GM23338 (cell line): ENCODE data around the gene PRPF31. TPM values are rescaled to one million over a fixed set of nuclear protein-coding genes. Genes with fewer than 3 reads are reported as not detected.

ENCODE experiments used
- ATAC-seq: fragments of 200-7000 bp; cut with Tn5 transposase; 3 replicates; pipeline ENCODE4 v1.9.1; 2020
- DNase-seq: peaks from one replicate; pipeline ENCODE4 v3.0.0-alpha.2; 2015; ENCODE audit warnings: low spot score
- H2AFZ ChIP-seq: fragments of 200-600 bp; sonication (generic); 2 replicates; pipeline ENCODE4 v1.8.0; 2016; ENCODE audit warnings: antibody characterized with exemption, mild to moderate bottlenecking, moderate library complexity
- H3F3A ChIP-seq: fragments of 200-600 bp; sonication (generic); replicated peaks from 2 replicates; pipeline ENCODE4 v1.8.0; 2017; ENCODE audit warnings: antibody characterized with exemption, mixed run types, low read depth
- H3K27ac ChIP-seq: fragments of 200-600 bp; sonication (generic); 2 replicates; pipeline ENCODE4 v1.6.1; 2016; ENCODE audit warnings: low read depth
- H3K27me3 ChIP-seq: fragments of 200-600 bp; sonication (generic); 2 replicates; pipeline ENCODE4 v1.8.0; 2016; ENCODE audit warnings: mild to moderate bottlenecking, mixed run types, moderate library complexity; ENCODE audit not compliant: insufficient read depth
- H3K36me3 ChIP-seq: fragments of 200-600 bp; sonication (generic); 2 replicates; pipeline ENCODE4 v1.8.0; 2016; ENCODE audit warnings: mild to moderate bottlenecking; ENCODE audit not compliant: insufficient read depth
- H3K4me1 ChIP-seq: fragments of 200-600 bp; sonication (generic); 2 replicates; pipeline ENCODE4 v1.8.0; 2016; ENCODE audit warnings: mild to moderate bottlenecking, moderate library complexity; ENCODE audit not compliant: insufficient read depth
- H3K4me2 ChIP-seq: fragments of 200-600 bp; sonication (generic); 2 replicates; pipeline ENCODE4 v1.7.1; 2017; ENCODE audit warnings: mixed run types
- H3K4me3 ChIP-seq: fragments of 200-600 bp; sonication (generic); 2 replicates; pipeline ENCODE4 v1.6.1; 2016; ENCODE audit warnings: mixed run types
- H3K79me2 ChIP-seq: fragments of 200-600 bp; sonication (generic); replicated peaks from 2 replicates; pipeline ENCODE4 v1.8.0; 2017; ENCODE audit warnings: mild to moderate bottlenecking; ENCODE audit not compliant: insufficient read depth
- H3K9me2 ChIP-seq: fragments of 200-600 bp; sonication (generic); 2 replicates; pipeline ENCODE4 v1.8.0; 2017; ENCODE audit not compliant: insufficient read depth
- H4K20me1 ChIP-seq: fragments of 200-600 bp; sonication (generic); replicated peaks from 2 replicates; pipeline ENCODE4 v1.8.0; 2017; ENCODE audit warnings: mild to moderate bottlenecking; ENCODE audit not compliant: insufficient read depth
- H3K27ac Mint-ChIP-seq: 2 replicates; pipeline ENCODE4 v1.8.0; 2020; ENCODE audit warnings: inconsistent platforms, mild to moderate bottlenecking, moderate library complexity, mixed read lengths
- H3K27me3 Mint-ChIP-seq: 3 replicates; pipeline ENCODE4 v1.8.0; 2022; ENCODE audit warnings: low read depth, mild to moderate bottlenecking, moderate library complexity, mixed read lengths, inconsistent platforms; ENCODE audit not compliant: insufficient read depth, poor library complexity
- H3K36me3 Mint-ChIP-seq: 3 replicates; pipeline ENCODE4 v1.8.0; 2021; ENCODE audit warnings: low read depth, mild to moderate bottlenecking, inconsistent platforms, moderate library complexity, mixed read lengths
- H3K4me1 Mint-ChIP-seq: 3 replicates; pipeline ENCODE4 v1.8.0; 2020; ENCODE audit warnings: mild to moderate bottlenecking, inconsistent platforms, mixed read lengths
- H3K4me3 Mint-ChIP-seq: 3 replicates; pipeline ENCODE4 v1.8.0; 2021; ENCODE audit warnings: moderate library complexity, mild to moderate bottlenecking, inconsistent platforms, mixed read lengths
- H3K9me3 Mint-ChIP-seq: 3 replicates; pipeline ENCODE4 v1.8.0; 2020; ENCODE audit warnings: moderate library complexity, mild to moderate bottlenecking, inconsistent platforms, mixed read lengths
- ETS1 ChIP-seq: IDR thresholded peaks from 2 replicates; pipeline ENCODE4 v1.6.1; 2016; ENCODE audit warnings: antibody characterized with exemption
- EZH2 ChIP-seq: fragments of 200-600 bp; sonication (generic); IDR thresholded peaks from one replicate; pipeline ENCODE4 v1.8.0; 2017; ENCODE audit warnings: antibody characterized with exemption, mild to moderate bottlenecking, low read depth; ENCODE audit not compliant: unreplicated experiment
- NANOG ChIP-seq: IDR thresholded peaks from 2 replicates; pipeline ENCODE4 v1.6.1; 2016; ENCODE audit warnings: antibody characterized with exemption, borderline replicate concordance
- STAT1 ChIP-seq: IDR thresholded peaks from one replicate; pipeline ENCODE4 v1.6.1; 2016; ENCODE audit warnings: antibody characterized with exemption; ENCODE audit not compliant: unreplicated experiment
- ZNF114 ChIP-seq: fragments of 250-450 bp; sonication (Bioruptor Pico); IDR thresholded peaks from 2 replicates; pipeline ENCODE4 v1.5.0; 2020; ENCODE audit warnings: mild to moderate bottlenecking, moderate library complexity
- ZNF331 ChIP-seq: fragments of 250-450 bp; sonication (Bioruptor Pico); IDR thresholded peaks from 2 replicates; pipeline ENCODE4 v1.5.0; 2020; ENCODE audit warnings: low read depth, mild to moderate bottlenecking, moderate library complexity
- polyA plus RNA-seq: library from polyadenylated mRNA; unstranded; fragments of >200 nt; fragmentation: Nextera tagmentation; extraction: Ambion mirVana; gene quantifications from 2 replicates; pipeline ENCODE4 v1.2.1, GENCODE V29; 2016
- total RNA-seq: library from RNA; depleted of rRNA; stranded (reverse); fragments of >200 nt; shearing (Covaris generic); gene quantifications from 2 replicates; pipeline ENCODE4 v1.2.3, GENCODE V29; 2014
- TF ChIP-seq, protein P1 (sequence below): fragments of 250-450 bp; sonication (Bioruptor Pico); IDR thresholded peaks from 2 replicates; pipeline ENCODE4 v1.5.0; 2020; ENCODE audit warnings: mild to moderate bottlenecking, moderate library complexity

PRPF31 gene
- total and polyA plus RNA-seq, 2 experiments from 2014 or later = 83.3 to 94.2 TPM

- TF ChIP-seq, protein P1, sequence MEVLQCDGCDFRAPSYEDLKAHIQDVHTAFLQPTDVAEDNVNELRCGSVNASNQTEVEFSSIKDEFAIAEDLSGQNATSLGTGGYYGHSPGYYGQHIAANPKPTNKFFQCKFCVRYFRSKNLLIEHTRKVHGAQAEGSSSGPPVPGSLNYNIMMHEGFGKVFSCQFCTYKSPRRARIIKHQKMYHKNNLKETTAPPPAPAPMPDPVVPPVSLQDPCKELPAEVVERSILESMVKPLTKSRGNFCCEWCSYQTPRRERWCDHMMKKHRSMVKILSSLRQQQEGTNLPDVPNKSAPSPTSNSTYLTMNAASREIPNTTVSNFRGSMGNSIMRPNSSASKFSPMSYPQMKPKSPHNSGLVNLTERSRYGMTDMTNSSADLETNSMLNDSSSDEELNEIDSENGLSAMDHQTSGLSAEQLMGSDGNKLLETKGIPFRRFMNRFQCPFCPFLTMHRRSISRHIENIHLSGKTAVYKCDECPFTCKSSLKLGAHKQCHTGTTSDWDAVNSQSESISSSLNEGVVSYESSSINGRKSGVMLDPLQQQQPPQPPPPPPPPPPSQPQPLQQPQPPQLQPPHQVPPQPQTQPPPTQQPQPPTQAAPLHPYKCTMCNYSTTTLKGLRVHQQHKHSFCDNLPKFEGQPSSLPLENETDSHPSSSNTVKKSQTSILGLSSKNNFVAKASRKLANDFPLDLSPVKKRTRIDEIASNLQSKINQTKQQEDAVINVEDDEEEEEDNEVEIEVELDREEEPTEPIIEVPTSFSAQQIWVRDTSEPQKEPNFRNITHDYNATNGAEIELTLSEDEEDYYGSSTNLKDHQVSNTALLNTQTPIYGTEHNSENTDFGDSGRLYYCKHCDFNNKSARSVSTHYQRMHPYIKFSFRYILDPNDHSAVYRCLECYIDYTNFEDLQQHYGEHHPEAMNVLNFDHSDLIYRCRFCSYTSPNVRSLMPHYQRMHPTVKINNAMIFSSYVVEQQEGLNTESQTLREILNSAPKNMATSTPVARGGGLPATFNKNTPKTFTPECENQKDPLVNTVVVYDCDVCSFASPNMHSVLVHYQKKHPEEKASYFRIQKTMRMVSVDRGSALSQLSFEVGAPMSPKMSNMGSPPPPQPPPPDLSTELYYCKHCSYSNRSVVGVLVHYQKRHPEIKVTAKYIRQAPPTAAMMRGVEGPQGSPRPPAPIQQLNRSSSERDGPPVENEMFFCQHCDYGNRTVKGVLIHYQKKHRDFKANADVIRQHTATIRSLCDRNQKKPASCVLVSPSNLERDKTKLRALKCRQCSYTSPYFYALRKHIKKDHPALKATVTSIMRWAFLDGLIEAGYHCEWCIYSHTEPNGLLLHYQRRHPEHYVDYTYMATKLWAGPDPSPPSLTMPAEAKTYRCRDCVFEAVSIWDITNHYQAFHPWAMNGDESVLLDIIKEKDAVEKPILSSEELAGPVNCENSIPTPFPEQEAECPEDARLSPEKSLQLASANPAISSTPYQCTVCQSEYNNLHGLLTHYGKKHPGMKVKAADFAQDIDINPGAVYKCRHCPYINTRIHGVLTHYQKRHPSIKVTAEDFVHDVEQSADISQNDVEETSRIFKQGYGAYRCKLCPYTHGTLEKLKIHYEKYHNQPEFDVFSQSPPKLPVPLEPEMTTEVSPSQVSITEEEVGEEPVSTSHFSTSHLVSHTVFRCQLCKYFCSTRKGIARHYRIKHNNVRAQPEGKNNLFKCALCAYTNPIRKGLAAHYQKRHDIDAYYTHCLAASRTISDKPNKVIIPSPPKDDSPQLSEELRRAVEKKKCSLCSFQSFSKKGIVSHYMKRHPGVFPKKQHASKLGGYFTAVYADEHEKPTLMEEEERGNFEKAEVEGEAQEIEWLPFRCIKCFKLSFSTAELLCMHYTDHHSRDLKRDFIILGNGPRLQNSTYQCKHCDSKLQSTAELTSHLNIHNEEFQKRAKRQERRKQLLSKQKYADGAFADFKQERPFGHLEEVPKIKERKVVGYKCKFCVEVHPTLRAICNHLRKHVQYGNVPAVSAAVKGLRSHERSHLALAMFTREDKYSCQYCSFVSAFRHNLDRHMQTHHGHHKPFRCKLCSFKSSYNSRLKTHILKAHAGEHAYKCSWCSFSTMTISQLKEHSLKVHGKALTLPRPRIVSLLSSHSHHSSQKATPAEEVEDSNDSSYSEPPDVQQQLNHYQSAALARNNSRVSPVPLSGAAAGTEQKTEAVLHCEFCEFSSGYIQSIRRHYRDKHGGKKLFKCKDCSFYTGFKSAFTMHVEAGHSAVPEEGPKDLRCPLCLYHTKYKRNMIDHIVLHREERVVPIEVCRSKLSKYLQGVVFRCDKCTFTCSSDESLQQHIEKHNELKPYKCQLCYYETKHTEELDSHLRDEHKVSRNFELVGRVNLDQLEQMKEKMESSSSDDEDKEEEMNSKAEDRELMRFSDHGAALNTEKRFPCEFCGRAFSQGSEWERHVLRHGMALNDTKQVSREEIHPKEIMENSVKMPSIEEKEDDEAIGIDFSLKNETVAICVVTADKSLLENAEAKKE (CRISPR knock-in tag) = no peak
Observed at GRCh38 chr19:54156953-54157352, 41.4 kb downstream of the PRPF31 start (continued).

GRCh38 chr19:54158812-54159351 is 43.3 kb downstream of the PRPF31 start:
- H3K27me3 ChIP-seq = peaks cover 7% of the 10 kb centered on the region; the same call in 1 of the 2 replicates

More at GRCh38 chr19:54158812-54159351, 43.3 kb downstream of the PRPF31 start:
- Histone ChIP-seq H2AFZ (no peak overlapping the region), H3K79me2 (peaks cover 9% of the 10 kb centered on the region; the same call in 1 of the 2 replicates), H3K27ac (peak overlapping the region; percentile 27; the same call in 1 of the 2 replicates), H3K36me3 (peaks cover 14% of the 10 kb centered on the region; the same call in 1 of the 2 replicates), H4K20me1 (peaks cover 12% of the 10 kb centered on the region; the same call in 1 of the 2 replicates), H3K4me3 (peak overlapping the region; percentile 56), H3F3A (peaks cover 35% of the 10 kb centered on the region), H3K4me1 (peaks cover 8% of the 10 kb centered on the region; the same call in 1 of the 2 replicates), H3K9me2 (no peaks in the 10 kb centered on the region), H3K4me2 (peak overlapping the region; percentile 88)
- peaks cover 30% of the 10 kb centered on the region for H3K4me1 Mint-ChIP-seq
- no peak for TF ChIP-seq ZNF114
- TF ChIP-seq NANOG = no peak
- TF ChIP-seq ETS1 = no peak
- TF ChIP-seq STAT1 = no peak
- no peak for TF ChIP-seq EZH2
- TF ChIP-seq ZNF331 (CRISPR knock-in tag) = no peak
- TF ChIP-seq, protein P1 (CRISPR knock-in tag) = no peak
- peak overlapping the region; percentile 95 for H3K4me3 Mint-ChIP-seq
- H3K36me3 Mint-ChIP-seq = peaks cover 39% of the 10 kb centered on the region
- H3K27ac Mint-ChIP-seq = peak overlapping the region; percentile 71
- DNase-seq (no peak), ATAC-seq (no peak)
- peaks cover 35% of the 10 kb centered on the region for H3K27me3 Mint-ChIP-seq
- peaks cover 2% of the 10 kb centered on the region; the same call in 2 of the 3 replicates for H3K9me3 Mint-ChIP-seq
